Measurements from ENCODE around the gene PRRG3.

The PRRG3 gene

GRCh38 chrX:151704041-151704663, 8.9 kb downstream of the PRRG3 start:
- no peak for DNase-seq (ENCODE audit: low spot score)

- no peak for DNase-seq (ENCODE audit: low spot score)
These were observed 13.6 kb downstream of the PRRG3 start for GRCh38 chrX:151708821-151709220.

- DNase-seq (ENCODE audit: low spot score), result no peak
These were observed 15.2 kb downstream of the PRRG3 start for GRCh38 chrX:151710457-151710856.

- DNase-seq (ENCODE audit: low spot score), result no peak
These were observed 15.9 kb downstream of the PRRG3 start for GRCh38 chrX:151711154-151711553.

GRCh38 chrX:151711787-151712186, 16.5 kb downstream of the PRRG3 start:
- no peak for DNase-seq (ENCODE audit: low spot score)

GRCh38 chrX:151712253-151712652, 17.0 kb downstream of the PRRG3 start:
- no peak for DNase-seq (ENCODE audit: low spot score)

GRCh38 chrX:151713849-151714248, 18.6 kb downstream of the PRRG3 start:
- no peak for DNase-seq (ENCODE audit: low spot score)

GRCh38 chrX:151714362-151714761, 19.1 kb downstream of the PRRG3 start:
- DNase-seq (ENCODE audit: low spot score), result no peak

- no peak for DNase-seq (ENCODE audit: low spot score)
These were observed 20.5 kb downstream of the PRRG3 start, which contains the start of gene FATE1 for GRCh38 chrX:151715752-151716151. Gene FATE1, plus strand, starts transcription at chrX:151716035. Its CDS starts 85 bp downstream, at chrX:151716120.

- peak; percentile 16 for DNase-seq (ENCODE audit: low spot score)
These were observed 27.1 kb downstream of the PRRG3 start for GRCh38 chrX:151722241-151722846.

- DNase-seq (ENCODE audit: low spot score), result no peak
These were observed 28.0 kb downstream of the PRRG3 start for GRCh38 chrX:151723156-151723760.

- DNase-seq (ENCODE audit: low spot score), result no peak
These were observed 29.5 kb downstream of the PRRG3 start for GRCh38 chrX:151724563-151725337.

- no peak for DNase-seq (ENCODE audit: low spot score)
These were observed 30.0 kb downstream of the PRRG3 start for GRCh38 chrX:151725338-151725614.

GRCh38 chrX:151726751-151727150, 31.5 kb downstream of the PRRG3 start:
- no peak for DNase-seq (ENCODE audit: low spot score)

GRCh38 chrX:151727346-151727745, 32.1 kb downstream of the PRRG3 start:
- no peak for DNase-seq (ENCODE audit: low spot score)

- DNase-seq (ENCODE audit: low spot score), result no peak
These were observed 33.9 kb downstream of the PRRG3 start for GRCh38 chrX:151729056-151729725.

- DNase-seq (ENCODE audit: low spot score), result no peak
These were observed 39.2 kb downstream of the PRRG3 start, which contains the start of gene CNGA2 for GRCh38 chrX:151734446-151734845. Gene CNGA2, plus strand, starts transcription at chrX:151734746. Its CDS starts 3,738 bp downstream, at chrX:151738484.

GRCh38 chrX:151735219-151735618, 40.0 kb downstream of the PRRG3 start:
- DNase-seq (ENCODE audit: low spot score), result no peak

- no peak for DNase-seq (ENCODE audit: low spot score)
These were observed 41.4 kb downstream of the PRRG3 start for GRCh38 chrX:151736685-151737084.

GRCh38 chrX:151737494-151737893, 42.2 kb downstream of the PRRG3 start:
- no peak for DNase-seq (ENCODE audit: low spot score)

GRCh38 chrX:151738751-151739150, 43.5 kb downstream of the PRRG3 start:
- DNase-seq (ENCODE audit: low spot score), result no peak

GRCh38 chrX:151741606-151742005, 46.3 kb downstream of the PRRG3 start:
- DNase-seq (ENCODE audit: low spot score), result no peak

All from SK-N-DZ (cell line).